Fibroblast of the aortic adventitia (primary cell): ENCODE results near the gene NKD2. TPM values are rescaled to one million over a fixed set of nuclear protein-coding genes. Genes with fewer than 3 reads are reported as not detected.

Source experiments
- DNase-seq: peaks from one replicate; pipeline ENCODE4 v3.0.0-alpha.2; 2010; ENCODE audit warnings: low read depth
- H3K4me3 ChIP-seq: 2 replicates; pipeline ENCODE4 v1.5.1; 2011; ENCODE audit warnings: low read depth, mild to moderate bottlenecking, control low read depth, low read length, moderate library complexity
- CTCF ChIP-seq: IDR thresholded peaks from 2 replicates; pipeline ENCODE4 v1.5.1; 2011; ENCODE audit warnings: mild to moderate bottlenecking, low read length, control low read depth, inconsistent platforms; ENCODE audit not compliant: insufficient read depth
- total RNA-seq: library from RNA; depleted of rRNA; stranded (reverse); fragments of >200 nt; gene quantifications from 2 replicates; pipeline ENCODE4 v1.2.3, GENCODE V29; 2012; ENCODE audit warnings: low replicate concordance

NKD2 gene
- total RNA-seq, 1 donor, result 0.81 TPM

- no peak overlapping the region for H3K4me3 ChIP-seq
- no peak for DNase-seq
- no peak for TF ChIP-seq CTCF
These were observed 16.9 kb upstream of the NKD2 start for GRCh38 chr5:991472-992267.

GRCh38 chr5:994272-994607 is 14.4 kb upstream of the NKD2 start:
- DNase-seq, result no peak
- no peak overlapping the region for H3K4me3 ChIP-seq
- TF ChIP-seq CTCF, result no peak

- no peak overlapping the region for H3K4me3 ChIP-seq
- DNase-seq, result no peak
- no peak for TF ChIP-seq CTCF
These were observed 13.8 kb upstream of the NKD2 start for GRCh38 chr5:994821-995220.

- DNase-seq, result no peak
- TF ChIP-seq CTCF, result no peak
- no peak overlapping the region for H3K4me3 ChIP-seq
These were observed 13.3 kb upstream of the NKD2 start for GRCh38 chr5:995318-995717.

- H3K4me3 ChIP-seq, result peak overlapping the region; percentile 17
- TF ChIP-seq CTCF, result no peak
- peak; percentile 50 for DNase-seq
These were observed 11.6 kb upstream of the NKD2 start for GRCh38 chr5:997001-997474.

- H3K4me3 ChIP-seq, result no peak overlapping the region
- no peak for DNase-seq
- no peak for TF ChIP-seq CTCF
These were observed 10.9 kb upstream of the NKD2 start for GRCh38 chr5:997711-998110.
